Kasumi-1 (cell line): Measurements from ENCODE around the gene KRT4.
"Not testable (repeated sequence)": the region's sequence is repeated elsewhere in the genome, so short reads cannot be mapped to it uniquely, and the experiment has no call there.

Experiments used
- DNase-seq, 2 experiments: peaks; one replicate each; lab custom pipeline; 2025; lab: John Stamatoyannopoulos, UW

The KRT4 gene

DNA sequence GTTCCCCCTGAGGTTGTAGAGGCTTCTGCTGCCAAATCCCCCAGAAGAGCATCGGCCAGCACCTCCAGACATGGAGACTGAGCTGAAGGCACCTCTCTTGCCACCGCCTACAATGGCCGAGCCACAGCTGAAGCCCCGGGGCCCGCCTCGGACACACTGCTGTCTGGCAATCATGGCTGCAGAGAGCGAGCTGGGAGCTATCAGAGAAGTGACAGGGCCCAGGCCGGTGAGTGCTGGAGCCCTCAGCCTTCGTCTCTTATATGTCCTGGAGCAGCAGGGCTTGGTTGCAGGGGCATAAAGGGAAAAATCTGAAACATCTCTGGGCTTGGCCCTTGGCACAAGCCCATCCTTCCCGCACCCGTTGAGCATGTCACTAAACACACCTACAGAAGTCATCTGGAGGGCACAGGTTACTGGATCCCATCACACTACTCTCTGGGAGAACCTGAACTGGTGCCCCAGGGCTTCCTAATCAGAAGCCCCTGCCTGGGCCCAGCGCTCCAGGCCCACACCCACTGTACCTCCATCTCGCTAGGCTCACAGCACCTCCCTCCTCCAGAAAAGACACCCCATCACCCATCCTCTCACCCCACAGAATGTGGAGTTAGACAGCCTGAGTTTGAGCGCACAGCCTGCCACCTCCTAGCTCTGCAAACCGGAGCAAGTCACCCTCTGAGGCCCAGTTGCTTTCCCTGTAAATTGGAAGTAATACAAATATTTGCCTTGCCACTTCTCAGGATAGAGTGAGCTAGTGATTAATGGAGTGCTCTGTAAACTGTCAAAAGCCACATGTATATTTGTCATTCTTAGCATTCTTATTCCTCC, at the start of gene KRT4:
TSS of gene KRT4 (minus strand) at position 232 of the 825 bp plus-strand sequence. CDS start at position 174, 58 bp downstream.
- no peak for DNase-seq

DNA sequence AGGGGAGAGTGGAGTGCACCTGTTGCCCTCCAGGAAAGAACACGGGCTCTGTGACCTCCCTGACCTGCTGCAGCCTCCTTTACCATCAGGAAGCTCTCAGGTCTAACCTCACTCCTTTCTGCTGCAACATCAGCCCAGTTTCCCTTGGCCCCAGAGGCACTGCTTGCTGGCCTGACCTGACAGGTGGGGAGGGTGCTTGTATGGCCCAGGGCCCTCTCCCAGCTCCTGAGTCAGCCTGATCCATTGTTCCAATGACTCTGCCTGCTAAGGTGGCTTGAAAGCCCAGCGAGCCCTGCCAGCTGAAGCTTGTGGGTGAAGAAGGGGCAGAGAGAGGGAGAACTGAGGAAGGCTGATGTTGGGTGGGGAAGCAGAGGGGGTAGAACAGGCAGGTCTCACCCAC, 48.1 kb upstream of the KRT4 start:
- DNase-seq, result no peak

DNA sequence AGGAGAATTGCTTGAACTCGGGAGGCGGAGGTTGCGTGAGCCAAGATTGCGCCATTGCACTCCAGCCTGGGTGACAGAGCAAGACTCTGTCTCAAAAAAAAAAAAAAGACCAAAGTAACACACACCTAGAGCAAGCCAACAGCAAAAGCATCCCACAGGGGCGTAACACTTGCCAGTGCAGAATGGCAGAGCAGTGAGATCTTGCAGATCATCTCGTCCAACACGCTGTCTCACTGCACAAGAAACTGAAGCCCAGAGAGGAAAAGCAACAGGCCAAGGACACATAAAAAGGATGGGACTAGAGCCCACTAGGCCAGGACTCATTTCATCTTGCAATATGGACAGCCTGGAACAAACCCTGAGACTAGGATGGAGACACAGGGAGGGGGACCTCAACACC, 47.6 kb upstream of the KRT4 start:
- no peak for DNase-seq

DNA sequence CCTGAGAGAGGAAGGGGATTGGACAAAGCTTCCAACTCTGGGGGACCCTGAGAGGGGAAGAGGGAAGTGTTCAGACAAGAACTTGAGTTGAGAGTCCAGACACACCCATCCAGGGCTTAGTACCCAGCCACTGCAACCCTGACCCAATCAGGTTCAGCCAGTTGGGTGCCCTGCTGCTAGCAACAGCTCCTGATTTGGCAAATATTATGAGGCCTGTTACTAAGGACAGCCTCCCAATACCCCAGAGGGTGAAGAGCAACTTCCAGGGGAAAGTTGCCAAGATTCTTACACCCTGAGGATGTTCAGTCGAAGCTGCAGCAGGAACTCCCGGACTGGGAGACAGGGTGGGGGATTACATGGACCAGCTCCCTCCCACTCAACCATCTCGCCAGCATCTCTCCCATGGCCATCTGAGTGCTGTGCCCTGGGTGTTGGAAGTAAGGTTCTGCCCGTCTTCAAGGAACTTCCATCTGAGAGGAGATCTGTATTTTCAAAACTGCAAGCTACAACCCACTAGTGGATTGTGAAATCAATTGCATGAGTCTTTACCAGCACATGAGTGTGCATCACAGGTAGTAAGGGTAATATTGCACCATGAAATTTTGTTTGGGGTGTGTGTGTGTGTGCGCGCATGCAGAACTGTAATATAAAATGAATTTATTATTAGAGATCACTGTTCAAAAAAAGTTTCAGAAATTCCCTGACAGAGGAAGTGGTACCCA, 46.3 kb upstream of the KRT4 start:
- no peak for DNase-seq

DNA sequence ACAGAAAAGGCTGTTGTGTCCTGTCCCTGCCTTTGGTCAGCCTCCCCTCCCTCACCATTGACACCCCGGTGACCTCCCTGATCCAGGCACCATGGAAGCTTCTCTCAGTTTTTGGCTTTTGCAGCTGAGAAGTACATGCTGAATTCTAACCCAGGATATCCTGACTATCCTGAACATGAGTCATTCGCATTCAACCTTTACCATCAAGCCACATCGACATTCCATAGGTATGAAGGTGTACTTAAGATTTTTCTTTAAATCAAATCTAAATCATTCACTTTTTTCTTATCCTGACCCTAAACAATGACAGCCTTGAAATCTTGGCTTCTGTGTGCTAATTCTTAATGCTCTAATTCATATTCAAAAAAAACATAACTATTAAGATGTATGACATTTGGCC, 43.6 kb upstream of the KRT4 start:
- DNase-seq, result no peak

DNA sequence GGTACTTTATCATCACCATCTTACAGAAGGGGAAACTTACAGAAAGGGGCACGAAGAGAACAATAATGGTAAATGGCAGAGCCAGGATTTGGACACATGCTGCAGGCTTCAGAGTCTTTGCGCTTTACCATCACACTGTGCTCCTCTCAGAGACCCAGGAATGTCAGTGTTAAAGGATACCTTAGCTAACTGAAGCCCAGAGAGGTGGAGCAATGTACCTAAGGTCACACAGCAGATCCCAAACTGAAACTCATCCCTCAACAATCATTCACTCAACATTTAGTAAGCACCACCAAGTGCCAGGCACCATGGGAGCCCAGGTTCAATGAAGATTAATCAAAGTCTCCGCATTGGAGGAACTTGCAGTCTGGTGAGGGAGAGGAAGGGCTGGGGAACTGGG, 42.9 kb upstream of the KRT4 start:
- no peak for DNase-seq

DNA sequence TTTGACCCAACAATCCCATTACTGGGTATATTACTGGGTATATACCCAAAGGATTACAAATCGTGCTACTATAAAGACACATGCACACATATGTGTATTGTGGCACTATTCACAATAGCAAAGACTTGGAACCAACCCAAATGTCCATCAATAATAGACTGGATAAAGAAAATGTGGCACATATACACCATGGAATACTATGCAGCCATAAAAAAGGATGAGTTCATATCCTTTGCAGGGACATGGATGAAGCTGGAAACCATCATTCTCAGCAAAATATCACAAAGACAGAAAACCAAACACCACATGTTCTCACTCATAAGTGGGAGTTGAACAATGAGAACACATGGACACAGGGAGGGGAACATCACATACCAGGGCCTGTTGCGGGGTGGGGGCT, 42.2 kb upstream of the KRT4 start:
- DNase-seq, result not testable (repeated sequence)

DNA sequence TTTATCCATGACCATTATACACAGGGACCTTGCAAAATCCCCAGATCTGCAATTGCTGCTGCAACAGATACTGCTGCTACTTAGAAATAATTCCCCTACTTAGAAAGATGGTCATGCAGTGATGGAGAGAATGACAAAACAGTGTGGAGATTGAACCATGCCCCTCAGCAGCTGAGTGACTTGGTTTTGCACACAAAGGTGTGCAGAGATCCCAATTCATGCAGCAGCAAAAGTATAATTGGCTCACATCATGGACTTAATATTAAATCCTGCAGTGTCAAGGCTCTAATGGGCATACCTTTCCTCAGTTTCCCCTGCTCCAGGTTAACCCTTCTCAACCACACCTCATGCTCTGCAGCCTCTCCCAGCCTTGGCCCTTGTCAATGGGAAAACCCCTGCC, 37.9 kb upstream of the KRT4 start:
- DNase-seq, result no peak

DNA sequence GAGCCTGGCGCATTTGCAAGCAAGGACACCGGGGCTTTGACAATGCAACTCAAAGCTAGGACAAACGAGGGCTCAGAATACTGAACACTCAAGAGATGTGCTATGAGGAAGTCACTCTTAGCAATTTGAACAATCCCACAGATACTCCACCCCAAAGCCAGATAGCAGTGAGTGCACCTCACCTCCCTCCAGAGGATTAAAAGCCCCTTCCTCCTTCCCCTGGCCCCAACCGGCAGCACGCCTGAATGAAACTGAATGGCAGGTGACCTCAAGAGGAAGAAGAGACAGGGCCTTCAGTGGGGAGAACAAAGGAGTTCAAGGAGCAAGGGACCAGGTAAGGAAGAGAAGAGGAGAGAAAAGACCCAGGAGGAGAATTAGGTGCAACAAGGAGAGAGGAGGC, 36.8 kb upstream of the KRT4 start:
- no peak for DNase-seq

DNA sequence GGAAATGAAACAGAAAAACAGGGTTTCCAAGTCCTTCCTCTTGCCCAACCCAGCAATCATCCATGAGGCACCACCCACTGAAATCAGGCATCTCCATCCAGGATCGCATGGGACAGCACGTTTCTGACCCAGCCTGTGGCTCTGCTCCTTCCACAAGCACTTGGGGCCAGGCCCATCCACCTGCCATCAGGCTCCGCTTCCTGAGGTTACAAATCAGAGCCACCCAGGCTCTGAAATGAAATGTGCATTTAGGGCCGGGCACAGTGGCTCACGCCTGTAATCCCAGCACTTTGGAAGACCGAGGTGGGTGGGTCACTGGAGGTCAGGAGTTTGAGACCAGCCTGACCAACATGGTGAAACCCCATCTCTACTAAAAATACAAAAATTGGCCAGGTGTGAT, 35.6 kb upstream of the KRT4 start:
- no peak for DNase-seq

DNA sequence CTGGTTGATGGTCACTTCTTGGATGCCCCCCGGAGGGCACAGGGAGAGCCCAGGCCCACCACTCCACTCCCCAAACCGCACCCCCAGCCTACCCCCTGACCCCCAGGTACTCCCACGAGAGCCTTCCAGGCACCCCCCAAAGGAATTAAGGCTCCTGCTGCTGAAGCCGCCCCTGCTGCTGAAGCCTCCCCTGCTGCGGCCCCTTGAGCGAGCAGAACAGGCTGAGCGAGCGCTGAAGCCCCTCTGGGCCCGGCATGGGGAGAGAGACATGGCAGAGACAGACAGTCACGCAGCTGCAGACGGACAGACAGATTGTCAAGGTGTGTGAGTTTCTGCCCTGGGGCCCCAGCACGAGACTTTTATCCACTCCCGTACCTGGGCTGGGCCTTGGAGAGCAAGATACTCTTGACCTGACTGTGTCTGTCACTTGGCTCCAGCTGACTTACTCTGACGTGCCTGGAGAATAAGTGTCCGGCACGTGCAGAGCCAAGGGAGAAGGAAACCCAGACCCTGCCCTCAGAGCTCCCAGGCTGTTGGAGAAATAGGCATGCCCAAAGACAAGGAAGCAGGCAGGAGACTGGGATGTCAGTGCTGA, 34.8 kb upstream of the KRT4 start, which contains the start of gene KRT78:
TSS of gene KRT78 (minus strand) at position 334 of the 595 bp plus-strand sequence. CDS start at position 270, 64 bp downstream.
- no peak for DNase-seq

DNA sequence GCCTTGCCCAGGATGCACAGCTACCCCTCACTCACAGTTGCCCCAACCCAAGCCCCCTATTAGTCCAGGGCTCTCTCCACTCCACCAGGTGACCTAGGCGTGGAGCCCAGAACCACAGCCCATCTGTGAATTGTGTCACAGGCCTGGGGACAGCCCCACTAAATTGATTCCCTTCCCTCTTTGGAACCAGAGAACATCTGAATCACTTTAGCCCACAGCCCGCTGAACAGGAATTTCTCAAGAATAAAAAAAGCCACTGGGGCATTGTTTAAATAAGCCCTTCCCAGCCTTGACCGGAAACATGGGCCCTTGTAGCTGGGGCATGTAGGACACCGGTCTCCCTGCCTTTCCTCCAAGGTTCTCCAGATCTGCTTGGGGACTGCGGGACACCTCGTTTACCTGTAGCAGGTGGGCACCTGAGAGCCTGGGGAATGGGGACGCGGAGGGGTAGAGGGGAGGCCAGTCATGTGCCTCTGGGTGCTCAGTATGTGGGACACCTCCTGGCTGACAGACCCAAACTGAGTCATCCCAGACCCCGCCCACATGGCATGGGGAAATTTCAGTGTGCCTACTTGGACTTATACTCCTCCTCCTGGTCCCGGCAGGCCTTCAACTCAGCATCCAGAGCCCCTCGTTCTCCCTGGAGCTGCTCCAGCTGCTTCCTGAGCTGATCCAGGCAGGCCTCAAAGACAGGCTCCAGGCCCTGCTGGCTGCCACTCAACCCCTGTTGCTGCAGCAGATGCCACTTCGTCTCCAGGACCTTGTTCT, 33.6 kb upstream of the KRT4 start:
- no peak for DNase-seq

DNA sequence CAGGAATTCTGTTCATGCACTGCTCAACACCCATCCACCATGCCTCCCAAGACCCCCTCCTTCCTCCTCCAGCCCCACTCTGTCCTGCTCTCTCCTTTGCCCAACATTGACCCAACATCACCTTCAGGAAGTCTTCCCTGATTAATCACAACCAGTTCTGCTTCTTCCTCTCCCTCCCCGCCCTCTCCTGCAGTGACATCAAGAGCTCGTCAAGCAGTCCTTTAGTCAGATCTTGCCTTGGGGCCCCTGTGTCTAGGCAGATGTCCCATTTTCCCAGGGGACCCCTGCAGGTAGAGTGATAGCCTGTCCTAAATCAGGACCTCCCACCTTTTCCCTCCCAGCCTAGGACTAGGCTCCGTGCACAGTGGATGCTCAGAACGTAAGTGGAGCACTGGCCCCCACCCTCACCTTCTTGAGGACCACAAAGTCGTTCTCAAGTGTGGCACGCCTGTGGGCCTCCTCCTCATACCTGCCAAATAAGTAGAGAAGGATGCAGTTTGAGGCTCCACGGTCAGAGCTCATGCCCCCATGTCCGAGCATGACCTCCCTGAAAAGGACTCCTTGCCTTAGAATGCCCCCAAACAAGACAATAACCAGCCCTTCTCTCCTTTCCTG, 32.5 kb upstream of the KRT4 start:
- DNase-seq, result no peak

DNA sequence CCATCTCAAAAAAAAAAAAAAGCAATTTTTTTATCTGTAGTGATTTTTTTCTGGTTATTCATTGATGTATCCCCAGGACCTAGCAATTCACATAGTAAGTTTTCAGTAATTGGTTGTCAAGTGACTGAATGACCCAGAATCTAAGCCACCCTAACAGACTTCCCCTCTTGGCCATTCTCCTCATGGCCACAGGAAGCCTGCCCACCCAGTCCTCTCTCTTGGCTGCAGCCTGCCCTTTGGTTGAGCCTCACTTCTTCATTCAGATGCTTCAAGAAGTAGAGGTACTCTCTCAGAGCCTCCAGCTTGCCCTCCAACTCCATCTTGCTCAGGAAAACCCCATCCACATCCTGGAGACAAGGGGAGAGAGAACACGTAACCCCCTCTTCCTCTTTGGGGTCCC, 32.0 kb upstream of the KRT4 start:
- DNase-seq, result no peak

DNA sequence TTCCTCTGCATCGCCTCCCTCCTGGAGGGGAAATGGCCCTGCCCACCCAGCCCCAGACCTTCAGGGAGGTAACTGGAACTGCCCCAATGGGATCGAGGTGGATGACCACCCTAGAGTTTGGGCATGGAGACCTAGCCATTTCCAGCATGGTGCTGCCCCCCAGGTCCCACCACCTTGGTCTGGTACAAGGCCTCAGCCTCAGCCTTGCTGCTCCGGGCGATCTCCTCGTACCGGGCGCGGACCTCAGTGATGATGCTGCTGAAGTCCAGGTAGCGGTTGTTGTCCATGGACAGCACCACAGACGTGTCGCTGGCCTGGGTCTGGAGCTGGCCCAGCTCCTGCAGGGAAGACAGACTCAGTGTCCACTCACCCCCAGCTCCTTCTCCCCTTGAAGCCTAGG, 30.5 kb upstream of the KRT4 start:
- DNase-seq, result no peak

DNA sequence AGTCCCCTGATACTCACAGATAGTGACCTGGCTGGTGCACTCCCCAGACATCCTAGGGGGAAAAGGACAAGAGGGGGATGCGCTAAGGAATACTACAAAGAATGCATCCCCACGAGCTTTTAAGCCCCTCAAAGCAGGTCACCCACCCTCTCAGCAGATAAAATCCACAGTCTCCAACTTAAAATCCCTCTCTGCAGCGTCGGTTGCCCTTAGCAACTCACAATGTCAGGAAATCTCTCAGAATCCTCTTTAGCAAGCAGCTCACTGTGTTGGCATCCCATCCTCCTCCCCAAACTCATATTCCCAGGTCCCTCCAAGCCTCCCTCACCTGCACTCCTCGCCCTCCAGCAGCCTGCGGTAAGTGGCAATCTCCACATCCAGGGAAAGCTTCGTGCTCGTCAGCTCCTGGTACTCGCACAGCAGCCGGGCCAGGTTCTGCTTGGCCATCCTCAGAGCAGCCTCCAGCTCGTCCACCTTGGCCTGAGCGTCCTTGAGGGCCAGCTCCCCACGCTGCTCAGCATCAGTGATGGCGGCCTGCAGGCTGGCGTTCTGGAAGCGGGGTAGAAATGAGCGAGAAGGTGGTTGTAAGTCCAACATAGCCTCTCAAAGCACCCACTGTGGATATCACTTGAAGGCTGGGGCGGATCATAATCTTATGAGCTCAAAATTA, 25.7 kb upstream of the KRT4 start:
- no peak for DNase-seq

DNA sequence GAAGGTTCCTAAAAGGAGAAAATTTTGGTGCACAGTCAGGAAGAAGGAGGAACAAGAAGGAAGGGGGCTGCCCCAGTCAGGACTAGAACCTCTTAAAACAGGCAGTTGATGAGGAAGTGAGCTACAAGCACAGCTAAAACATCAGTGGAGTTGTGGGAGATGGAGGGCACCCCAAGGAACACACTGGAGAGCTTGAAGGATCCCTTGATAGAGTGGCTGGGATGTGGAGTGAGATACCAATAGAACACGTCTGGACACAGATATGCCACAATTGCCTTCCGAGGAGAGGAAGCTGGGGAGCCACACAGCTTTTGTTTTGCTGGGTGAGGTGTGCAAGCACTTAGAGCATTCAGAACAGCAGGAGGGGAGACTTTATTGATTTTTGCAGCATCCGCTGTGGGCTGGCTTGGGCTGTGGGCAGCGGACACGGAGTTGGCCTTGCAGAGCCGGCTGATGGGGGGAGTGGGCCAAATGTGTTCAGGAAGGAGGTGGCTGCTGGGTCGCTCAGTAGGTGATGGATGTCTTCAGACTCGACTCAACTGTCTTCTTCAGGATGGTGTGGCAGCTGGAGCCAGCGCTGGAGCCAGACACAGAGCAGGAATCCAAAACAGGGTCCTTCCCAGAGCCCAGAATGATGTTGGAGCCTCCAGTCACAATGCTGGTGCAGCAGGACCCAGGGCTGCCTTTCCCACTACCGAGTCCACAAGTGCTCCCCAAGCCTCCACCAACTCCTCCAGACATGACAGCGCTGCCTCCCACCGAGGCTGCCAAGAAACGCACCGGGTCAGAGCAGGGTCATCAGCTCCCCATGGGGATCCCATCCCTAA, 24.9 kb upstream of the KRT4 start:
- no peak for DNase-seq

DNA sequence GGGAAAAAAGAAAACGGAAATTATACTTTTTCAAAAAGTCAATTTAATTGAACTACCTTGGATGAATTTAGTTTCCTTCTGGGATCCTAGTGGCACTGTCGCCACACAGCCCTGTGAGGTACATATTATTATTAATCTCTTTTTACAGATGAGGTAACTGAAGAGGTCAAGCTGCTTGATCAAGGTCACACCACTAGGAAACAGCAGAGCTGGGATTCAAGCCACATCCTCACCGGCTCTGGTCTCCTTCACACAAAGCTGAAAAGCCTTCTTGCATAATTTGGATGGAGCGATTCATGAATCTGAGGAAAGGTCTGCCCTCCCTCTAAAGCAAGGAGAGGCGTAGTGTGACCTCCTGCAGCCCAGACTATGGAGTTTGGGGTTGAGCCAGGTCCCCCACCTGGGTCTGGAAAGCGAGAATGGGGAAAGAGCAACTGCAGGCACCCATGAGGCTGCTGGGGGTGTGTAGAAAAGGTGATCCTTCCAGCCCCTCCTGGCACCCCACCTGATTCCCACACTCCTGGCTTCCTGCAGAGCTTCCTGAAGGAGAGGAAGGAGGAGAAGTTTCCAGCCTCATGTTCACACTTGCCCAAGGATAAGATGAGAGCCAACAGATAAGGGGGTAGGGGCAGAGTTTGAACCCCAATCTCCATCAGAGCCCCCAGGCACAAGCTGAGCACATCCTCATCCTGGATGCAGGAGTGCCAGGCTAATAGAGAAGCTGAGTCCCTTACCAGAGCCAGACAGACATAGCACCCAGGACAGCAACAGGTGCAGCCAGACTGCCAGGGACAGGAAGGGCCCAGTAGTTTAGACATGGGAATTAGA, 24.1 kb upstream of the KRT4 start:
- no peak for DNase-seq

DNA sequence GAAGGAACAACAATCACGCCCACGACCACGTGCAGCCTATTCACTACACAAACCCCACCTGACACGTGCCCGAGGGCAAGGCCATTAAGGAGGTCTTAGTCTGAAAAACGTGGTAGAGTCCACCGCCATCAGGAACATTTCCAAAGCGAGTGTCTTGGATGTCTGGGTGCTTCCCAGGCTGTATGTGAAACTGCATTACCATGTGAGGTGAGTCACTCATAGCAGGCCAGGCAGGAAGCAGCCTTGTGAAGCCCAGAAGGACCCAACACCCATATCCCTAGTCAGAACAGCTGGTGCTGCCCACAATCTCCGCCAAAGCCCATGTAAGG, 23.5 kb upstream of the KRT4 start:
- no peak for DNase-seq
